ENCODE results near the gene CSK.
"Not testable (repeated sequence)": the region's sequence is repeated elsewhere in the genome, so short reads cannot be mapped to it uniquely, and the experiment has no call there.

Gene CSK

GRCh38 chr15:74781431-74782258 is at the start of gene CSK:
Gene CSK, plus strand, starts transcription at chr15:74782080. Its CDS starts 16,218 bp downstream, at chr15:74798298.
- peak; percentile 72 for DNase-seq (ENCODE audit: low spot score)

DNA sequence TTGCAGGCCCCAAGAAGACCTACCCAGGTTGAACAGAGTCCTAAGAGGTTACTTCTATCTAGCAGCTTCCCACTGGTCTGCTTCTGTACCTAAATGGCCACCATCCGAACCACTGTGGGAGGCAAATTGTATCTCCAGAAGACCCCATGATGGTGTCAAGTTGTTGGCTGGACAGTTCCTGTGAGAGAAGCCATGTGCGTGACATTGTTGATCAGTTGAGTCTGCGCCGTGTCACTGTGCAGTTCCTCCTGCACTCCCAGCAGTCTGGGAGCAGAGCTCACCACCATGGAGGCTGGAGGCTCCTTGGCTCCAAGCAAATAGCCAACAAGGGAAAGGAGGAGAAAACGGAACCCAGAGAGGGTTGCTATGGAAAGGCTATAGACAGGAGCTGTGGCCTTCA is 49.0 kb upstream of the CSK start:
- DNase-seq (ENCODE audit: low spot score): no peak

DNA sequence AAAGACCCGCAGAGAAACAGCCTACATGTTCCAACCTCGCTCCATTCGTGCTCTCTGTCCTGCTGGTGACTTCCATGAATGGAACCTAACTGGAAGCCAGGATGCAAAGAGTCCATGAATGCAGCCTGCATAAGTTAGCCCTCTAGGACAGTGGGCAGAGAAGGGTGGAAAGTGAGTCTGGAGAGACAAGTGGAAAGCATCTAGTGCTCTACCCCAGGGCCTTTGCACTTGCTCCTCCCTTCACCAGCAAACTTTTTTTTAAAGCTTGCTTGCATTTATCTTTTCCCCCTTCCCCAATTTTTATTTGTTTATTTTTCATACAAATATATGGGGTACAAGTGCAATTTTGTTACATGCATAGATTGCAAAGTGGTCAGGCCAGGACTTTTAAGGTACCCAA is 48.6 kb upstream of the CSK start:
- DNase-seq (ENCODE audit: low spot score): no peak

- no peak for DNase-seq (ENCODE audit: low spot score)
Measured at GRCh38 chr15:74735305-74735704, 46.6 kb upstream of the CSK start.

- not testable (repeated sequence) for DNase-seq (ENCODE audit: low spot score)
Measured at GRCh38 chr15:74738239-74738638, 43.6 kb upstream of the CSK start.

DNA sequence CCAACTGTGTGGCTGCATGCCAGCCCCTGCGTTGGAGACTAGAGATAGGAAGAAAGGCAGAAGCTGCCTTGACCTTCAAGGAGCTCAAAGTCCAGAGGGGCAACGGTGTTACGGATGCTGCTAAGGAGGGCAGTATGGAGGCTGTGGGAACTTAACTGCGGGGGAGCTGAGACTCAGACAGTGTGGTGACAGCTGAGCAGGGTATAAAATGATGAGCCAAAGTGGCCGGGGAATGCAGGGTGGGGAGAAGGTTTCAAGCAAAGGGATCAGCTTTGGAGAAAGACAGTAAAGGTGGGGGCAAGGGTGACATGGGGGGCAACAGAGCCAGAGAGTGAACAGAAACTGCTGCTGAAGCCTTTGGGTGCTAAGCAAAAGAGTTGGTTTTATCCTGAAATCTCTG is 39.5 kb upstream of the CSK start:
- no peak for DNase-seq (ENCODE audit: low spot score)

GRCh38 chr15:74746389-74746788 is 35.5 kb upstream of the CSK start:
- no peak for DNase-seq (ENCODE audit: low spot score)

- DNase-seq (ENCODE audit: low spot score): no peak
Measured at GRCh38 chr15:74748322-74748946, 33.4 kb upstream of the CSK start, which contains the start of gene CYP1A2. Gene CYP1A2, plus strand, starts transcription at chr15:74748845. Its CDS starts 894 bp downstream, at chr15:74749739.

DNA sequence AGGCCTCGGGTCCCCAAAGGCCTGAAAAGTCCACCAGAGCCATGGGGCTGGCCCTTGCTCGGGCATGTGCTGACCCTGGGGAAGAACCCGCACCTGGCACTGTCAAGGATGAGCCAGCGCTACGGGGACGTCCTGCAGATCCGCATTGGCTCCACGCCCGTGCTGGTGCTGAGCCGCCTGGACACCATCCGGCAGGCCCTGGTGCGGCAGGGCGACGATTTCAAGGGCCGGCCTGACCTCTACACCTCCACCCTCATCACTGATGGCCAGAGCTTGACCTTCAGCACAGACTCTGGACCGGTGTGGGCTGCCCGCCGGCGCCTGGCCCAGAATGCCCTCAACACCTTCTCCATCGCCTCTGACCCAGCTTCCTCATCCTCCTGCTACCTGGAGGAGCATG is 32.0 kb upstream of the CSK start:
- DNase-seq (ENCODE audit: low spot score): no peak

DNA sequence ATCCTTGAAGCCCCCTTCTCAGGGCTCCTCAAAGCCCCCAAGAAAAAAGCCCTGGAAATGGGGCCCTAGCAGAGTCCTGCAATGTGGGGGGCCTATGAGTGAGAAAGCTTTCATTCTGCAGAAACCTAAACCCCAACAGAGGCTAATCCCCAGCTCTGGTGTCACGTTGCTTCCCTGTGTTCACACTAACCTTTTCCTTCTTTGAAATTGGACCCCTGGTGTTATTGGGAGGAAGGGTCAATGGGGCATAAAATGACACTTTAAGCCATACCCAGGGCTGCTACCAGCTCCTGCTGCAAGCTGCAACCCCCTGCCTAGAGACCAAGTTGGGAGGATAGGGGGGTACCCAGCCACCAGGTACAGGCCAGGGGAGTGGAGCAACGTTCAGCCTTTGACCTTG is 31.1 kb upstream of the CSK start:
- DNase-seq (ENCODE audit: low spot score): no peak

GRCh38 chr15:74752011-74752410 is 29.9 kb upstream of the CSK start:
- DNase-seq (ENCODE audit: low spot score): no peak

- peak; percentile 16 for DNase-seq (ENCODE audit: low spot score)
Measured at GRCh38 chr15:74752531-74752930, 29.3 kb upstream of the CSK start.

DNA sequence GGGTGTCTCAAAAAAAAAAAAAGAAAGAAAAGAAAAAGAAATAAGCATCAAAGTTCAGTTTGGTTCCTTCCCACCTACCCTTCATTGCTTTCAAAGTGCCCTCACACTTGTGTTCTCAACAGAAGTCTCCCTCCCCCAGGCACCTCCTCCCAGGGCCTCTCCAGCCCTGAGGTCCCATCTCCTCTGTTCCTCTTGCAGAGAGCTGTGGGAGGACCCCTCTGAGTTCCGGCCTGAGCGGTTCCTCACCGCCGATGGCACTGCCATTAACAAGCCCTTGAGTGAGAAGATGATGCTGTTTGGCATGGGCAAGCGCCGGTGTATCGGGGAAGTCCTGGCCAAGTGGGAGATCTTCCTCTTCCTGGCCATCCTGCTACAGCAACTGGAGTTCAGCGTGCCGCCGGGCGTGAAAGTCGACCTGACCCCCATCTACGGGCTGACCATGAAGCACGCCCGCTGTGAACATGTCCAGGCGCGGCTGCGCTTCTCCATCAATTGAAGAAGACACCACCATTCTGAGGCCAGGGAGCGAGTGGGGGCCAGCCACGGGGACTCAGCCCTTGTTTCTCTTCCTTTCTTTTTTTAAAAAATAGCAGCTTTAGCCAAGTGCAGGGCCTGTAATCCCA is 27.2 kb upstream of the CSK start:
- no peak for DNase-seq (ENCODE audit: low spot score)

DNA sequence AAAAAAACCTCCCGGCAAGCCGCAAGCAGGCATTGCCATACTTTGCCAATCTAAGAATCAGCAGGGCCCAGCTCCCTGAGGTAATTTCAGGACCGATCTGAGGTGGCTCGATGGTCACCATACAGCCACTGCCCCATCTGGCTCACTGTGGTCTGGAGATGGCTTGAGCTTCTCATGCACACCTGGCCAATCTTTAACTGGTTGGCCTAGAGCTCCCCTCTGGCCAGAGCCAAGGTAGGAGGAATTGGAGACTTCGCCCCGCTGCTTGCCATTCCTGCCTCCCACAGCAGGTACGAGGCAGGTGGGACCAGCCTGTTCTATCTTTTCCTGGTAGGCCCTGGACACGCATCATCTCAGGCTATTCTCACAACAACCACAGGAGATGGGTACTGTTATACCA is 23.1 kb upstream of the CSK start:
- DNase-seq (ENCODE audit: low spot score): no peak

GRCh38 chr15:74762791-74763150 is 19.1 kb upstream of the CSK start:
- DNase-seq (ENCODE audit: low spot score): no peak

- no peak for DNase-seq (ENCODE audit: low spot score)
Measured at GRCh38 chr15:74763416-74763815, 18.5 kb upstream of the CSK start.

- no peak for DNase-seq (ENCODE audit: low spot score)
Measured at GRCh38 chr15:74767167-74768098, 14.4 kb upstream of the CSK start.

DNA sequence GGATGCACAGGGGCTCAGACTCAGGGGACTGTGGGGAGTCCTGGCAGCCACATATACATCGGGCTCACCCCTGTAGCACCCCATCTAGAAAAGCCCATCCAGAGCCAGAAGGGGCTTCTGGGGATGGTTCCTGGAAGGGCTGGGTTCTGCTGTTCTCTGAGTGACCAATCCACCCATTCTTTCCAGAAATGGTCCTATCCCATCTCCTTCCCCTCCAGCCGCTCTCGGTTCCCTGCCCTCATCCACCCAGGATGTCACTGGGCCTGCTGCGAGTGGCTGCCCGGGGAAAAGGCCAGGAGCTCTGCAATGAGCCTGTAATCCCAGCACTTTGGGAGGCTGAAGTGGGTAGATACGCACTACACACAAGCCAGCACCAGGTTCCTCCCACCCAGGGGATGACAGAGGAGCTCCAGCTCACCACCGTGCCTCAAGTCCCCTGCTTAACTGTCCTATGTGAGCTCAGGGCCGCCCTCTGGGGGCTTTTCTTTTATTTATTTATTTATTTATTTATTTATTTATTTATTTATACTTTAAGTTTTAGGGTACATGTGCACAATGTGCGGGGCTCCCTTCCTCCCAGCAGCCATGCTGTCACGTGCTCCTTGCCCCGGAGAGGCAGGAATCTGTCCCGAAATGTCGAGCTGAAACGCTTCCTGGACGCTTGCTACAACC is 13.6 kb upstream of the CSK start:
- no peak for DNase-seq (ENCODE audit: low spot score)

GRCh38 chr15:74768771-74769342 is 13.0 kb upstream of the CSK start:
- DNase-seq (ENCODE audit: low spot score): peak; percentile 69

- DNase-seq (ENCODE audit: low spot score): no peak
Measured at GRCh38 chr15:74769463-74770025, 12.3 kb upstream of the CSK start.
